HG03159 (cell line): ENCODE results near the gene DPP6.

Experiments
- ATAC-seq: cut with Tn5 transposase; IDR thresholded peaks from one replicate; pipeline ENCODE4 v1.9.1; 2021; ENCODE audit warnings: mild to moderate bottlenecking, moderate library complexity; ENCODE audit not compliant: unreplicated experiment

DPP6 gene

DNA sequence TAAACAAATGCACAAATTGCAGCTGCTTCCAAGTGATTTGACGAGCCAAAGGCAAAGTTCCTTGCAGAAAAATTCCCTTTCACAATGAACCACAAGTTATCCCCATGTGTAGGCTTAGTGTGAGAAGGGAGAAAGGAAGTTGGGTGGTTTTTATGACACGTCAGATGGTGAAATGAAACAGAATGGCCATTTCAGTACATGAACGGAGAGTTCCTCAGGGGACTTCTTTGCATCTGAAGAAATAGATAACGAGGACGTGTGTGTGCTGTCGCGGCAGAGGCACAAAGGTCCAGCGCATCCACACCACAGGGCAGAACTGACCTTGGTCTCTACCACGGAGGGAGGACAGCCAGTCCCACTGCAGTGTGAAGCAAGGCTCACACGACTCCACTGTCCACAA is 814.9 kb downstream of the DPP6 start:
- ATAC-seq: no peak

DNA sequence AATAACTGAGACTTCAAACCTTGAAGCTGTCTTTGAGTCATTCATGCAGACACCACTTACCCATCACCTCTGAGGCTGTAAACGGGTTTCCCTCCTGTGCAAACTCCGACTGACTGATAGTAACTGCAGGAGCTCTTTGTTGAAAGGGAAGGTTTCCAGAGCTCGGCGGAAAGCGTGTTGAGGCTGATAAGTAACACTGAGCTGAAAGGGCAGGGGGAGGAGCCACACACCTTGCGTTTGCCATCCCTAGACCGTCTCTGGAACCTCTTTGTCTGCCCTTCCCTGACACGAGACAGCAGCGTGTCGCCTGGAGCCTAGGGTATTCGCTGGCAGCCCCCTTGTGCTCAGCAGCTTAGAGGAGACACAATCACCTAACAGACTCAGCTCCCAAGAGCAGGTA is 816.7 kb downstream of the DPP6 start:
- ATAC-seq: no peak

DNA sequence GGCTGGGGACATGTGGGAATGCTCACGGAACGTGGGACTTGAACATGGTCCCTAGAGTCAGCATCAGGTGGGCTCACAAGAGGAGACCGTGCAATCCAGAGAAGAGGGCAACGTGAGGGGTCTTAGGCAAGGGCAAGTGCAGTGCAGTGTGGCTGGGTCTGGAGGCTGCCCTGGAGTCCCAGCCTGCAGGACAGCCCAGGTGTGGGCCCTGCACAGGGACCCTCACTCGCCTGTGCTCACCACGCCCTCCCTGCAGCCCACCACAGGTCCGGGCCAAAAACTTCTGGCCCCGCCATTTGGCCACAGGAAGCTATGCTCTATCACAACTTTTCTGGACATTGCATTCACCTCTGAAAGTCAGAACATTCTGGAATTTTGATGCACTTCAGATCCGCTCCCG is 817.2 kb downstream of the DPP6 start:
- ATAC-seq: no peak

DNA sequence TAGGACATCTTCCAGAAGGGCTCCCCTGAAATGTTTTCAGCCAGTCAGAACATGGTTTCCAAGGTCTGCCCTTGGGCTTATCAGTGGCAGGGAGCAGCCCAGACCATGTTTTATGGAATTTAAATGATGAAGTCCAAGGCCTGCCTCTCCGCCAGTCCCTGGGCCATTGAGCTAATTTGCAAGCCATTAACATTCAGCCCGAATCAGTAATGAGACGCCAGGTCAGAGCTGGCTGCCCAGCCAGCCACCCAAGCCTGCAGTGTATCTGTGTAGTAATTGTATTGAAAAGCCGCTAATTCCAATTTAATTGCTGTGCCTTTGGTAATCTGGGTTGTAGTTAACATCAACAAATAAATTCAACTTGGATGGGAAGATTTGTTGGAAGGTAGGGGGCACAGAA is 819.3 kb downstream of the DPP6 start:
- ATAC-seq: no peak

DNA sequence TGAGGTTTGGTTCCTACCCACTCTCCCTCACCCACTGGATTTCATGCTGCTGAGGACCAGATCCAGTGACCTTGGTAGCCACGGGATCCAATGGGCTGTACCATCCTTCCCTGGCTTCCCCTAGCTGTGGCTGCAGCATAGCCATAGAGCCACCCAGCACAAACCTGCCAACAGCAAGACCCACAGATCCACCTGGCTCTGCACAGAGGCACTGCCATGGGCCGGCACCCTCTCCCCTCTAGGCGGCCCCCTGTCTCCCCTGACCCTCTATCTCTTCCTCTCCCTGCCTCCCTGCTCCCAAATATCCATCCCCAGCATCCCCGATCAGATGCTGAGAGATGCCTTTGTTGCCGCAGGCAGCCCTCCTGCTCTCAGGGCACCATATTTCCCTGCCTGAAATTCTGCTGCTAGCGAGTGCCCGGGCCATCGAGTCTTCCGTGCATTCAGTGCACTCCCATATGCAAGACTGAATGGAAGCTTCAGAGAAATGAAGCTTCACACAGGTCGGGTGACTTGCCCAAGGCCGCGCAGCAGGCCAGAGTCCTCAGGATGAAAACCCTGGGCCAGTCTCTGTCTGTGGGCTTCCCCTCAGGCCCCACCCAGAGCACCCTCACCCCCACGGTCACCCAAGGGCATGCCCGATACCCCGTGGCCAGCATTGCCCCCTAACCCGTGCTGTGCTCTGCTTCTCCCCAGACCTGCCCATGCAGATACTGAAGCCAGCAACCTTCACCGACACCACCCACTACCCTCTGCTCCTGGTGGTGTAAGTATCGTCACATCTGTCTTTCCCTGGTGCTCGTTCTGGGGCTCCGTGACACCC is 819.9 kb downstream of the DPP6 start:
- ATAC-seq: no peak

DNA sequence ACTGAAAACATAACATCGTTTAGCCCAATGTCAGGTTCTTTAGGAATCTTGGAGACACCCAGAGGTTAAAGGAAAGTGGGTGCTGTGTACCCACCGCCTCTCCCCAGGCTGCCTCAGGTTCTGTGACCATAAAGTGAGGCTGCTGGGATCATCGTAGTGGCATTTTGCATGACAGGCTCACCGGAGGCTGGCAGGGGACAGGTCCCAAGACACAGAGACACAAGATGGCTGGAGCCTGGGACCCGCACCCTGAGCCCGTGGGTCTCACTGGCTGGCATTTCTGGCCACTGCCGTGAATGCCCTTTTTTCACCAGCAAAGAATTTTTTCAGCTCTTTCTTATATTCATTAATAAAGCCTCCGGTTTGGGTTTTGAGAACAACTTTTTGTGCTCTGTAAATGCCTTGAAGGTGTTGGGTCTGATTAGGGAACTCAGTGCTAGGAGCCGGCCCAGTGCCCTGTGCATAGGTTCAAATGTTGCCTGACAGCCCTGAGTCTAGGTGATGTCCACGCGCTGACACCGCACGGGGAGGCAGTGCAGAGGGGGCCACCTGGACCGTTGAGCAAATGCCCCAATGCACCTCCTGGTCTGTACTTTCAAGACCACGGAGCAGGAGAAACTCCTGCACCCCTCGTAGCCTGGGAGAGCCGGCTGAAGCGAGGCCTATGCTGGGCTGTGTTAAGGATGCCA is 820.8 kb downstream of the DPP6 start:
- ATAC-seq: no peak

DNA sequence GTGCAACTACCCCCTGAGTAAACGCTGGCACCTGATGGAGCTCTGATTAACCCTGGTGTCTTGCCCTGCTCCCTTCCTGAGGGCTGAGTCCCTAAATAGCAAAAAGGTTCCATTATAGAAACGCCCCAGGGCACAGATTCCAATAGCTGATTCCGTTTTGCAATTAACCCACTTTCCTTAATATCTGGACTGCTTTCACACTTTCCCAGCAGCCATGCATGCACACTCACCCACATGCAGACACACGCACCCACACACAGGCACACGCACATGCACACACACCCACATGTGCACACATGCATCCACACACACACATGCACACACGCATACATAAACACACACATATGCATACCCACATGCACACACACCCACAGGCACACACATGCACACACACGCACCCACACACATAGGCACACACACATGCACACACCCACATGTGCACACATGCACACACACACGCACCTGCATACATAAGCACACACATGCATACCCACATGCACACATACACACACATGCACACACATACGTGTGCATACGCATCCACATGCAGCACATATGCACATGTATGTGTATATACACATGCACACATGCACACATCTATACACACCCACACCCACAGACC is 821.4 kb downstream of the DPP6 start:
- no peak for ATAC-seq

DNA sequence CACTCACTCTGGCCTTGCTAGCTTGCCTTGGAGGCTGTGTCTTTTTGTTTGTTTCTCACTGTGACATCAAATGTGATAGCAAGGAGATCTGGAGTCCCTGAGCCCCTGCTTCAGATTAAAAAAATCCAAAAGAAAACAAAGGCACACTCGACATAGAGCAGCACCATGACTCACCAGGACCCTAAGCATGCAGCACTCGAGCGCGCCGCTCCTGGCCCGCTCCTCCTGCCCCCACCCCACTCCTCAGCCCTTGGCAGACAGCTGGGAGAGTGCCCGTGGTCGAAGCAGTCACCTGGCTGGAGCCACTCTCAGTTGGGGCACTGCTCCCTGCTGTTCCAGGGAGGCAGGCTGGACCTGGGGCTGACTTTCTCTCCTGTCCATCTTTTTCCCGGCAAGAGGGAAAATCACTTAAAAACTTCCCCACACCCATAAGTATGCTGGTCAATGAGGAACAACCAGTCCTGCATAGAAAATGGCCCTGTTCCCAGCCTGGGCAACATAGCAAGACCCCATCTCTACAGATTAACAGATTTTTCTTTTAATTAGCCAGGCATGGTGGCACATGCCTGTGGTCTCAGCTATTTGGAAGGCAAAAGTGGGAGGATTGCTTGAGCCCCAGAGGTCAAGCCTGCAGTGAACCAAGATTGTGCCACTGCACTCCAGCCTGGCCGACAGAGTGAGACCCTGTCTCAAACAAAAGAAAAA is 822.4 kb downstream of the DPP6 start:
- no peak for ATAC-seq

DNA sequence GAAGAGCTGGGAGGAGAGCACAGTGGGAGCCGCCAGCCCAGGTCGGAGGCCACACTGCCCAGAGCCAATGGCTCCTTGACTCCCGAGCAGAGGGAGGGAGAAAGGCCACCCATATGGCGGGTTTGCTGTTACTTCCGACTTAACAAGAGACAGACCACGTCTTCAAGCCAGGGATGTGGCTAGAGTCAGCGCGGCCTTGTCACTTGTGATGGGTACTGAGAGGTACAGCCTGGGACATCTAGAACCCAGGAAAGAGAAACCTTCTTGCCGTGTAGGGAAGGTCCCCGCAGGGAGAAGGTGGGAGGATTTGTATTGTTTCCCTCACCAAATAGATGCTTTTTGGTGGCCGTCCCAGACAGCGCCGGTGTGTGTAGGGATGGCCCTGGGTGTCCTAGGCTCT is 823.1 kb downstream of the DPP6 start:
- ATAC-seq: no peak

DNA sequence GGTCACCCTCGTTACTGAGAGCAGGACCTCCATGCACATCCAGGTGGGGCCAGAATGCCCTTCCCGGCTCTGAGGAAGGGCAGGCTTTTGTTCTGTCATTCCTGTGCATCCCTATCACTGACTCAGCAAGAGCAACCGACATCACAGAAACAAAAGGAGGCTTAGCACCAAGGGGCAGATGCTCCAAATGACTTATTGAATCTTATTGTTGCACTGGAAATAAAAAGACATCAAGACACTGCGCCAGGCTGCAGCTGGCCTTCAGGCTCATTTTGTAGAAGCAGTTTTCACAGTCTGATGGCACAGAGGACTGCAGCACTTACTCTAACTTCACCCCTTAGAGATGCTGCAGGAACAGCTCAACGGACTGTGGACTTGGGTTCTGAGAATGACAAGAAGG is 824.3 kb downstream of the DPP6 start:
- no peak for ATAC-seq

DNA sequence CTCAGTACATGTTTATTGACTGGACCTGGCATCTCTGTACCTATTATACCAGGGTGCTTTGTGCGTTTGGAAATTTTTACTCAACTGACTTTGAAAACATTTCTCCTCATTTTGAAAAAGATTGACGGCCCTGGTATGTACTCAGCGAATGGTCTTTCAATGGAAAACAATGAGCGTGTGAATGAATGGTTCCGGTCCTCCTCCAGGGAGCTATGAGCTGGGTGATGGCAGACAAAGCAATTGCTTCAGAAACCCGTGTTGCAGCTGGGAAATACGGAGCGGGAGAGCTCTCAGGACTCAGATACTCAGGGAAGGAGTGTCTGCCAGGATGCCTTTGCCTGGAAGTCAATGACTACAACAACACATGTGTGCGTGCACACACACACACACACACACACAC is 824.8 kb downstream of the DPP6 start:
- no peak for ATAC-seq

DNA sequence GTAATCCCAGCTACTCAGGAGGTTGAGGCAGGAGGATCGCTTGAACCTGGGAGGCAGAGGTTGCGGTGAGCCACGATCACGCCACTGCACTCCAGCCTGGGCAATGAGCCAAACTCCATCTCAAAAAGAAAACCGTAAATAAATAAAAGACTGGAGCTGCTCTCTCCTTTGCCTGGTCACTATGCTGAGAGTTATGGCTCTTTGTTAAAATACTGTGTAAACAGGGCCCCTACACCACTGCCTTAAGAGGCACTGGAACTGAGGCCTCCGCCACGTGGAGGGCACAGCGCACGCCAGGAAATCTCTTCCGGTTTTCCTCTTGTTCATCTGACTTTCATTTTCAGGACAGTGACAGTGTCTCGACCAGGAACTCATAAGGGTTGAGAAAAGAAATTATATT is 827.4 kb downstream of the DPP6 start:
- ATAC-seq: no peak

DNA sequence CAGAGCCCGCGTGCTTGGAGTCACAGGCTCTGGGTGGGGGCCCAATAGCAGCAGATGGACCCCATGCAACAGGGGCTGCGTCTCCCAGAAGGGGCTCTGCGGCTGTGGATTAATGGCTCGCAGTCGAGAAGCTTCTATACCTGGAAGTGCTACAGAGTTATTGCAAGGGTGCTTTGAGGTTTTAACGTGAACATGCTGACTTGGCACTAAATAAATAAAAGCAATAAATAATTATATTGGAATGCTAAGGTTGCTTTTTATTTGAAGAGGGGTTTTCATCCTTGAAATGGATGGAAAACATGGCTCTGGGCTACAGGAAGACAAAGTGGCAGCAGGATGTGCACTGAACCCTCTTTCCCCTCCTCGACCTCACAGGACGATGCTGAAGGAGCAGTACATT is 828.3 kb downstream of the DPP6 start:
- no peak for ATAC-seq

DNA sequence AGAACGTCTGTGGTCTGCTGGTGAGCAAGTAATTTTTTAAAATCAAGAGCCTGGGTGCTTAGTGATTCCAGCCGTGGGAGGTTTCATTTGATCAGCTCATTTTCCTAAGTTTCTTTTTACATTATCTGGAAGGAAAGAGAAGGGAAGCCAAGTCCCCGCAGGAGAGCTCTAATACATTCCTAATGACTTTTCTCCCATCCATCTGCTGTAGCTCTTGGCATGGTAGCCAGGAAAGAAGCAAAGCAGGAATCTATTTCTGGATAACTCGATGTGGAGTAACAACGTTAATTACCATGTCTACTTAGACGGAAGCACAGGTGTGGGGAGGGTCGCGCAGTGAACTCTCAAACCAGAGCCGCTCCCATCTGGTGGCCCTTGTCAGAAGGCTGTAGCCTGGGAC is 828.8 kb downstream of the DPP6 start:
- ATAC-seq: no peak

DNA sequence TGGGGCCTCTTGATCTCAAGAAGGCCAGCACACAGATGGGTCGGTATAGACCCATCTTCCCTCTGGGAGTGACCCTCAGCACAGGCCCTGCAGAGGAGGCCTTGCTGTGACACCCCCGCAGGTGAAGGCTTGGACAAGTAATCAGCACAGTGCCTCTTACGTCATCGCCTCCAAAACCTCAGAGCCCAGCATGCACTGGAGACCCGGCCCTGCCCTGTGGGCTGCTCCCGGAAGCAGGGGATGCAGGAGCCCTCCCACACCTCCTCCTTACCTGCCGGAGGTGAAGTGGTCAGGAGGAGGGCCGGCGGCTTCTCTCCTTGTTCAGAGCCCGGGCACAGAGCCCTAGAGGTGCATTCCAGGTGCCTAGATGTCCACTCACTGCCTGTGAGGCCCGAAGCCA is 829.3 kb downstream of the DPP6 start:
- ATAC-seq: no peak

DNA sequence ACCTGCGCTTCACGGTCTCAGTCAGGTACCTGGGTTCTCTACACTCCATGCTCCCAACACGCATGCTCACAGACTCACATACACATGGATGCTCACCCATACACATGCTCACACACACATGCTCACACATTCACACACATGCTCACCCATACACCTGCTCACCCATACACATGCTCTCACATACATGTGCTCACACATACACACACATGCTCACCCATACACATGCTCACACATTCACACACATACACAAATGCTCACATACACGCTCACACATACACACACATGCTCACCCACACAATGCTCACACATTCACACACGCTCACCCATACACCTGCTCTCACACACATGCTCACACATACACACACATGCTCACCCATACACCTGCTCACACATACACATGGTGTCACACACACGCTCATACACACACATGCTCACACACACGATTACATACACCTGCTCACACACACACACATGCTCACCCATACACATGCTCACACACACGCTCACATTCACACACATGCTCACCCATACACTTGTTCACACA is 830.8 kb downstream of the DPP6 start:
- ATAC-seq: no peak

DNA sequence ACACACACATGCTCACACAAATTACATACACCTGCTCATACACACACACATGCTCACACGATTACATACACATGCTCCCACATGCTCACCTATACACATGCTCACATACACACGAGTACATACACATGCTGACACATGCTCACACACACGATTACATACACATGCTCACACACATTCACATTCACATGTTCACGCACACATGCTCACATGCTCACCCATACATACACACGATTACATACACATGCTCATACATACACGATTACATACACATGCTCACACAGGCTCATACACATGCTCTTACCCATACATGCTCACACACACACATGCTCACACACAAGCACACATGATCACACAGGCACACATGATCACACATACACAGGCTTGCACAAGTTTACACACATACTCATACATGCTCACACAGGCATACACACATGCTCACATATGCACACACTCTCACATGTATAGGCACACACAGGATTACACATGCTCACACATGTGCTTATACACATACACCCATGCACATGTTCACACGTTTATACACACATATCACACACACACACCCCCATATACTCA is 832.2 kb downstream of the DPP6 start:
- ATAC-seq: no peak

DNA sequence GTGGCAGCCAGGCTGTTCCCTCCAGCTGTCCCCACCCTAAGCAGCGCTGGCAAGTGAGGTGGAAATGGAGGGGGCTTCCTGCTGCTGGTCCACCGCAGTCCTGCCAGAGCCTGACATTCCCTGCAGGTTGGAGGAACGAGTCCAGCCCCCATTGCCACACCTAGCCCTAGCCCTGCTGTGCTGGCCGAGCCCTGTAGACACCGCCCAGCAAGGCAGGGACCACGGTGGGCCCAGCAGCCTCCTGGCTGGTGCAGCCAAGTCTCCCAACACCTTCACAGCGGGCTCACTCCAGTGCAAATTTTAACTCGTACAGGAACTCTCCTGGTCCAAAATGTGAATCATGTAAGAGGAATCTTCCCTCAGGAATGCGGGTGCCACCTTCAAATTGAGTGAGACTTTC is 834.4 kb downstream of the DPP6 start:
- no peak for ATAC-seq

DNA sequence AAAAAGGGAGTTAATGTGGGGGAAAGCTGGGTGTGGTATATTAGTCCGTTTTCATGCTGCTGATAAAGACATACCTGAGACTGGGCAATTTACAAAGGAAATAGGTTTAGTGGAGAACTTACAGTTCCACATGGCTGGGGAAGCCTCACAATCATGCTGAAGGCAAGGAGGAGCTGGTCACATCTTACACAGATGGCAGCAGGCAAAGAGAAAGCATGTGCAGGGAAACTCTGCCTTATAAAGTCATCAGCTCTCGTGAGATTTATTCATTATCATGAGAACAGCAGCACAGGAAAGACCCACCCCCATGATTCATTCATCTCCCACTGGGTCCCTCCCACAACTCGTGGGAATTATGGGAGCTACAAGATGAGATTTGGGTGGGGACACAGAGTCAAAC is 836.5 kb downstream of the DPP6 start:
- no peak for ATAC-seq

DNA sequence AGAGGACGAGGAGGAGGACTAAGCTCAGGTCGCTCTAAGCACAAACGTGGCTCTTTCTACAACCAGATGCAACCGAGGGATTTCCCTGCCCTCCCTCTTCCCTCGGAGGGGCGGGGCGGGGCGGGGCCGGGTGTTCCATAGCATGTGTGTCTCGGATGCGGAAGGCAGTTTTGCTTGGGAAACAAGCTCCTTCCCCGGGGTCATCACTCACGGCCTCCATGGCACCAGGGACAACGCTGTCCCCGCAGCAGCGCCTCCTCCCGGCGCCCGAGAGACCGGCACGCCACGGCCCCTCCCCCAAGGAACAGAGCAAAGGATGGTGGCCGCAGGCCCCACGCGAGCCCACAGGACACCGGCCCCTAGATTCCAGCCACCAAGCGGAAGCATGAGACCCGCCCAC is 840.3 kb downstream of the DPP6 start:
- no peak for ATAC-seq

DNA sequence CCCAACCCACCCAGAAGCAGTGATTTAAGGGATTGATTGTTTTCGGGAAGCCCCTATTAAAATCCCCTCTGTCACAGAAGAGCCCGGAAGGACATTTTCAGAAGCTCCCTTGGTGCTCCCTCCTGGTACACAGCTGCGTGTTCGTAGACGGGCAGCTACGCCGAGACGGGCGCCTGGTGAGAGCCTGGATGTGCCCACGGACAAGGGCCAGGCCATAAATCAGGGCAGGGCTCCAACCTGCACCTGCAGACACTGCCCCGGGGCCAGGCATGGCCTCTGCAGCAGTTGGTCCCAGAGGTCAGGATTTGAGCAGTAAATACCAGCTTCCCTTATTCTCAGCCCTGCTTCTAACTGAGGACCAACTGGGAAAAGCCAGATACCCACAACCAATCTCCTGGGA is 843.9 kb downstream of the DPP6 start:
- no peak for ATAC-seq
